ENCODE measurements around the gene FBXW8. TPM values are rescaled to one million over a fixed set of nuclear protein-coding genes. Genes with fewer than 3 reads are reported as not detected.

Gene FBXW8
- total and polyA plus RNA-seq, 2 donors (not counting 3 experiments of a cell fraction or from before 2014, with no cell fraction given), result 15.4 TPM

- Histone ChIP-seq H3K27me3 (ENCODE audit: control insufficient read depth in 2 of 2, insufficient read depth in 2 of 2, low read length in 2 of 2) (no peaks in the 10 kb centered on the region), H3K4me3 (replicated peaks in 1 of 3; ENCODE audit: insufficient read depth in 1 of 3, low read depth in 1 of 3, low read length in 3 of 3) (no peak overlapping the region), H3K9me3 (replicated peaks; ENCODE audit: control insufficient read depth, insufficient read depth, low read length) (no peaks in the 10 kb centered on the region), H3K9ac (replicated peaks; ENCODE audit: extremely low read depth, insufficient read depth, low read length) (no peak overlapping the region), H2AFZ (ENCODE audit: low read depth, low read length) (no peak overlapping the region), H4K20me1 (replicated peaks; ENCODE audit: control insufficient read depth, extremely low read depth, insufficient read depth, low read length) (no peaks in the 10 kb centered on the region), H3K79me2 (ENCODE audit: control insufficient read depth, insufficient read depth, low read length) (no peaks in the 10 kb centered on the region), H3K4me2 (ENCODE audit: insufficient read depth, low read length) (no peak overlapping the region), H3K27ac (ENCODE audit: insufficient read depth, low read depth, low read length) (no peak overlapping the region), H3K9me1 (replicated peaks; ENCODE audit: control insufficient read depth, extremely low read depth, insufficient read depth, low read length) (no peaks in the 10 kb centered on the region), H3K36me3 (ENCODE audit: control insufficient read depth in 2 of 2, extremely low read depth in 1 of 2, insufficient read depth in 2 of 2, low read length in 2 of 2) (peaks cover 9 to 33% of the 10 kb centered on the region in 2 experiments), H3K4me1 (ENCODE audit: control insufficient read depth, extremely low read depth, insufficient read depth, low read length) (no peaks in the 10 kb centered on the region)
- intact Hi-C loops (cut with micrococcal nuclease) (loop anchor here (1.0 to 2.0 kb wide), 5 partner anchors 76 to 322 kb away; no protein-coding TSS in a partner anchor), dilution Hi-C loops (cut with MboI; ENCODE audit: extremely low pct_ligation_motif_present, low sequenced_read_pairs) (no loop called here)
- no peak for FAIRE-seq
- TF ChIP-seq JUN (IDR thresholded peaks at IDR 0.05; ENCODE audit: borderline replicate concordance, insufficient read depth, insufficient read length, low read depth) (no peak), POLR2A (IDR thresholded peaks at IDR 0.05; ENCODE audit: low read depth, low read length) (no peak), MAX (IDR thresholded peaks at IDR 0.05; ENCODE audit: insufficient read depth, insufficient read length) (no peak), EZH2 (IDR thresholded peaks at IDR 0.05; ENCODE audit: borderline replicate concordance, low read depth, low read length, severe bottlenecking) (no peak), POLR2AphosphoS5 (IDR thresholded peaks at IDR 0.05; ENCODE audit: insufficient read depth, low read depth, low read length) (no peak), CTCF (IDR thresholded peaks at IDR 0.05; ENCODE audit: extremely low read depth in 1 of 2, insufficient read depth in 1 of 2, low read depth in 1 of 2, low read length in 2 of 2) (no peak), MYC (IDR thresholded peaks at IDR 0.05; ENCODE audit: low read depth, low read length) (no peak), GATA2 (IDR thresholded peaks at IDR 0.05; ENCODE audit: insufficient read depth, insufficient read length, low read depth, low read length) (no peak), FOS (IDR thresholded peaks at IDR 0.05; ENCODE audit: borderline replicate concordance, insufficient read depth, low read length) (no peak)
- DNase-seq (ENCODE audit: low read depth, low spot score), result no peak
- ChIA-PET POLR2A (no interaction called here), CTCF (interaction anchor here (1.1 to 3.1 kb wide), 4 partner anchors 11 to 125 kb away, joined by 3 to 14 read pairs (median 7); no protein-coding TSS in a partner anchor)
- BruUV-seq (replicated peaks), result no TSS peak
Observed at GRCh38 chr12:117024961-117025480, 114.3 kb downstream of the FBXW8 start.

All from endothelial cell of umbilical vein (primary cell).